NCI-H510A (cell line): Measurements from ENCODE around the gene NUDT1.

Experiments
- DNase-seq: peaks from one replicate; lab custom pipeline; 2025; lab: John Stamatoyannopoulos, UW

NUDT1 gene

GRCh38 chr7:2248984-2249694 lies 7.1 kb downstream of the NUDT1 start:
- no peak for DNase-seq

- DNase-seq: no peak
Measured at GRCh38 chr7:2249744-2250323, 7.8 kb downstream of the NUDT1 start.

- no peak for DNase-seq
Measured at GRCh38 chr7:2251381-2251780, 9.4 kb downstream of the NUDT1 start.

- no peak for DNase-seq
Measured at GRCh38 chr7:2251841-2252771, 10.1 kb downstream of the NUDT1 start.

- no peak for DNase-seq
Measured at GRCh38 chr7:2253021-2253420, 11.0 kb downstream of the NUDT1 start.

- no peak for DNase-seq
Measured at GRCh38 chr7:2253525-2254244, 11.7 kb downstream of the NUDT1 start.

- no peak for DNase-seq
Measured at GRCh38 chr7:2254429-2255144, 12.6 kb downstream of the NUDT1 start.

GRCh38 chr7:2255145-2256139 lies 13.4 kb downstream of the NUDT1 start:
- no peak for DNase-seq

GRCh38 chr7:2256306-2257045 lies 14.4 kb downstream of the NUDT1 start:
- DNase-seq: no peak

GRCh38 chr7:2257046-2257551 lies 15.1 kb downstream of the NUDT1 start:
- DNase-seq: no peak

GRCh38 chr7:2257651-2258050 lies 15.6 kb downstream of the NUDT1 start:
- no peak for DNase-seq

- DNase-seq: no peak
Measured at GRCh38 chr7:2258661-2259365, 16.8 kb downstream of the NUDT1 start.

- DNase-seq: no peak
Measured at GRCh38 chr7:2259480-2259879, 17.5 kb downstream of the NUDT1 start.

- no peak for DNase-seq
Measured at GRCh38 chr7:2260820-2261219, 18.8 kb downstream of the NUDT1 start.

GRCh38 chr7:2261611-2262010 lies 19.6 kb downstream of the NUDT1 start:
- no peak for DNase-seq

GRCh38 chr7:2263176-2263575 lies 21.1 kb downstream of the NUDT1 start:
- no peak for DNase-seq

- no peak for DNase-seq
Measured at GRCh38 chr7:2264158-2264557, 22.1 kb downstream of the NUDT1 start.

GRCh38 chr7:2266911-2267310 lies 24.9 kb downstream of the NUDT1 start:
- DNase-seq: no peak
